Dedifferentiated amniotic fluid mesenchymal stem cell (primary cell): ENCODE data around the gene GDPD4.
"Not testable (repeated sequence)": the region's sequence is repeated elsewhere in the genome, so short reads cannot be mapped to it uniquely, and the experiment has no call there.

Experiments
- DNase-seq: peaks from one replicate; pipeline ENCODE4 v3.0.0-alpha.2; 2016; ENCODE audit errors: extremely low spot score

Gene GDPD4, protein sequence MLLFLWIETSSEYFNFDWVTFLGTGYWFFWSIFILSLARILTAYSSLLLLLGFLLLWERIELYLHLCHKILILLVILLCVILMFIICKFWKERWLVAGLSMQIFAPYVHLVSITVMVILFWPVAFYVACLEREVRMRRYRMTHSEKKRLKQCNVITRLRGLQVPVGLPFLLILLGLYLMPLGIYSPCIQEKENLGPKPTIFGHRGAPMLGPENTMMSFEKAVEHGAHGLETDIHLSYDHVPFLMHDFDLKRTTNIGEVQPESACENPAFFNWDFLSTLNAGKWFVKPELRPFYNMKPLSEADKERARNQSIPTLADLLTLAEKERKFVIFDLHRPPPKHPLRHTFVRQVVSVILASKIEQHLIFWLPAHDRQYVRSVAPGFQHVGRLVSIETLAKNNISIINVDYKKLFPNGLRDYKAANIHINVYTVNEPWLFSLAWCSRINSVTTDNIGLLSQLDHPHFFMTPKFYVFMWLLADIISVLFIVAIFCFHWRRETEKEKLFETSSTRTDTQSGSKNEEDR

GRCh38 chr11:77301510-77301909, at the start of gene GDPD4:
TSS of gene GDPD4 (minus strand) at chr11:77301686. CDS start at chr11:77285137, 16,549 bp downstream.
- DNase-seq = no peak

DNA sequence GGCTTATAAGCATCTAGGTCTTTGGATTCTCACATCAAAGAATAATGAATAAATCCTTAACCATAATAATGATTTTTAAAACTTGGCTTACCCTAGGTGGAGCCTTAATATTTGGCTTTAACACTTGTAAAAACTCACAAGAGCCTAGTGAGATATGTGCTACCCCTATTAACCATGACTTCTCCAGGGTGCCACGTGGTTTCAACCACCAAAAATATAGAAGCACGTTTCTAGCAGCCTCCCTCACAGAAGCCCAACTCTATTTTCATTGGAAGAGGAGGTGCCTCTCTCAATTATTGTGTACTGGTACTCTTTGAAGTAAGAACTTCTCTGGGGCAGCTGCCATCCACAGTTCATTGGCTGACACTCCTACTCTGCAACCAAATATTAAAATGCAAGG, 46.5 kb upstream of the GDPD4 start:
- DNase-seq = no peak

- peak; percentile 56 for DNase-seq
Measured at GRCh38 chr11:77346906-77347603, 45.6 kb upstream of the GDPD4 start.

DNA sequence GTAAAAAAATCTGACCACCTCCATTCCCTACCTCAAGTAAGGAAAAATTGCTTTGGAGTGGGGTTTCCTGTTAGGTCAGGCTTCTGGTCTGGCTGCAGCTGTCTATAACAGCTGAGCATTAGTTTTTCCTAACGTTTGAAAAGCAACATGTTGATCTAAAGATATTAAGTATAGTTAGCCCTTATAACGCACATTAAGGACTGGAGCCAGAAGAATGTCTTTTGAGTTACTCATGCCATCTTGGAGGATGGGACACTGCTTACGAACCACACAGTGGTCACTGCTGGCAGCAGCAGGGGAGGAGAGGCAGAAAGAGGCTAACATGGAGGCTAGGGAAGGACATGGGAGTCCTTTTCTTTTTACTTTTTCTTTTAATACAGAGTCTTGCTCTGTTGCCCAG, 44.1 kb upstream of the GDPD4 start:
- no peak for DNase-seq

GRCh38 chr11:77340501-77340900, 39.0 kb upstream of the GDPD4 start:
- no peak for DNase-seq

- no peak for DNase-seq
Measured at GRCh38 chr11:77332259-77332658, 30.8 kb upstream of the GDPD4 start.

DNA sequence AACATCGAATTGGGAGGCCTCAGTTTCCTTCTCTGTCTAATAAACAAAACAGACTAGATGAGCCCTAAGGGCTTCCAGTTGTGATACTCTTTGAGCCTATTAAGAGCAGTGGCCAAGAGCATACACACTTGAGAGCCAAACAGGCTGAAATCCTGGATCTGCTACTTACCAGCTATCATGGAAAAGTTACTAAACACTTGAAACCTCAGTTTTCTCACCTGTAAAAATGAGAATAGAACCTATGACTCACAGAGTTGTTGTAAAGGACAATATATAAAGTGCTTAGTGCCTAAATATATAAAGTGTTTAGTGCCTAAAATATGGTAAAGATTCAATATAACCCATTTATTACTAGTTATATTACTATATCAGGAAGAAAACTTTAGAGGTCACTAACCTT, 23.7 kb upstream of the GDPD4 start:
- no peak for DNase-seq

DNA sequence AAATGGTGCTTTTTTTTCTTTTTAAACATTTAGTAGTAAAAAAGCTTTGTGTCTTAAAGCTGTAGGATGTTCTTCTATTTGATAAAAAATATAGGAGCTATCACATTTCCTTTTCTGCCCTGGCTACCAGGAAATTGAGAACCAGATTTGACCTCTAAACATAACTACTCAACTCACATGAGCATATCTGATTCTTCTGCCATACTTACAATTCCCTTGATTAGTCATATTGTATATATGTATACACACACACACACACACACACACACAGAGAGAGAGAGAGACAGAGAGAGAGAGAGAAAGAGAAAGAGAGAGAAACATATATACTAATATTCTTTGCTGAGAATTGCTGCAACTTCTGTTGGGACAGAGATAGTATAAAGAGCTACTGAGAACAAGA, 23.0 kb upstream of the GDPD4 start:
- no peak for DNase-seq

- no peak for DNase-seq
Measured at GRCh38 chr11:77322926-77323590, 21.6 kb upstream of the GDPD4 start.

DNA sequence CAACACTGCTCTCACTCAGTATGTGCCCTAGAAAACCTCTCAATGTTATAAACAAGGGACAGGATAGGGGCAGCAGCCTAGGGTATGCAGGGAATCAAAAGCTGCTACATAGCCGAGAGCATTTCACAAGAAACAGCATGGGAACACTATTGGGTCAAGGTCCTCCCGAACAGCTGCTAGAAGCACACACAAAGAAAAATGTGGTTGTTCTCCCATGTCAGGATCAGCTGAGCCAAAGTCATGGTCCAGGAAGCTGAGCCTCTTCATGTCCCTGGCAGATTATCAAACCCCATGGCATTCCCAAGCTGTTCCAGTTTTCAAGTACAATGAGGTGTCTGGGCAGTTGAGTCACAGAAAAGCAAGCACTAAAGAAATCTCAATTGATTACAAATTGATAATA, 21.0 kb upstream of the GDPD4 start:
- no peak for DNase-seq

DNA sequence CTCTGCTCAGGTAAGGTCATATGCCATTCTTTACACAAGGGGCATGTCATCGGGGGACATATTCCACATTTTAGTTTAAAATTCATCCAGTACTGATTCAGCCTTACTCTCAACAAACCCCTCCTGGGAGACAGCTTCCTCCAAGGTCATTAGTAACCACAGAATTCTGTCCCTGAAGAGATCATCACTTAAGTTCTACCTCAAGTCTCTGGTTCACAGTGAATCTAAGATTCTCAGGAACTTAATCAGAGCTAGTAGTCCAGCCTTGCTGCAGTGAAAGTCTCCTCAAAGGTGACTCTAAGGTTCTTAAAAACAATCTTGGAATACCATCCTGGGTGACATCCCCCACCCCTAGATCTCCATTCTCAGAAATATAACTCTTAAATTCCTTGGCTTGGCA, 18.9 kb upstream of the GDPD4 start:
- no peak for DNase-seq

- no peak for DNase-seq
Measured at GRCh38 chr11:77318600-77318999, 17.1 kb upstream of the GDPD4 start.

DNA sequence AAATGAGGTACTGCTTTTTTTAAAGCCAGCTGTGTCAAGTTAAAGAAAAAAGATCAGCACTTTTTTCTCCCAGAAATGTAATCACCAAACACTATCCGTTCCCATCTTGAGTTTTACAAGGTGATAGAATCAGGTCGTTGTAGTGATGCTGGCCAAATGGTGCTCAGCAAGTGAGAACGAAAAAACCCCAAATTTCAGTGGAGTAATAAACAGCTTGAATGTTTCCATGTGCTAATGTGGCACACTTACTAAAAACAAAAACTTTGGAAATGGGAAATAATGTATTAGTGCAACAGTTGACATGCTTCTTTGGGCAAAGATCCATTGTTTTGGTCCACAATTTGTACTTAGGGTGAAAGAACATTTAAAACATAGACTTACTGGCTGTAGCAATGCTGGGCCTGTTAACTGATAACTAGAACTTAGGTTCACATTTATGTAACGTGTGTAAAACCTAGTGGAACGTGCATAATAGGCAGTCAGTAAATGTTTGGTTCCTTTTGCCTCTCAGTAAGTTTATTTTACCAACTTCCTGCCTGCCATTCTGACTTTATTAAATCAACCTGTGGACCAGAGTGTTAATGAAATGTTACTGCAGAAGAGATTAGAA, 15.4 kb upstream of the GDPD4 start:
- no peak for DNase-seq

DNA sequence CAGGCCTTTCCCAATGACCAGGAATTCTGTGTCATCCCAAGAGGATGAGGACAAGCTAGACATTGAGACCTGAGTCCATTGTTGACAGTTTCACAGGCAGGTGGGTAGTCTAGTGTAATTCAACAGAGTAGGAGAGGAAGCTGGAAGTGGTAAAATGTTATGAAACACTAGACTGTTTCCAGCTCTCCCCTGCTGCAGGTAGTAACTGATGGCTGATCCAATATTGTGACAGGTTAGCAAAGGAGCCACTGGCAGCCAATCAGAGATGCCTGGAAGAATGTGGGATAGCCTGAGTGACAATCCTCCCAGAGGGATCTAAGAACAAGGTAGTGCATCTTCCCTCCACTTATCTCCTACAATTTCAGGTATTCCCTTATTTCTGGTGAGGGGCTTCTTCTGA, 10.6 kb upstream of the GDPD4 start:
- no peak for DNase-seq

DNA sequence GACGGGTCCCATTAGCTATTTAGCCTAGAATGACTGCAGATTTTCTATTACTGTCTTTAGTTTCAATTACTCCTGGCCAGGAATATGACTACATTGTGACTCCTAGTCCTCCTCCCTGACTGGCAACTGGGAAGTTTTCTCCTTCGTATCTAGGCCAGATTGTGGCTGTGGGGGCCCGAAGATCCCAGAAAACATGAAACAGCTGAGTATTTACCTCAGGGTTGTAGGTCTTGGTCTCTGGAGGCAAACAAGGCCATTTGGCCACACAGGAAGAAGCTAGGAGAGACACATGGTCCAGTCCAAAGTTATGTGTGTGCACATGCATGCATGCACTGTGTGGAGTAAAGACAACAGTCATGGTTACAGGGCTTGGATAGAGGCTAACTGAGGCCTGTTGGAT, 10.2 kb upstream of the GDPD4 start:
- DNase-seq = no peak

DNA sequence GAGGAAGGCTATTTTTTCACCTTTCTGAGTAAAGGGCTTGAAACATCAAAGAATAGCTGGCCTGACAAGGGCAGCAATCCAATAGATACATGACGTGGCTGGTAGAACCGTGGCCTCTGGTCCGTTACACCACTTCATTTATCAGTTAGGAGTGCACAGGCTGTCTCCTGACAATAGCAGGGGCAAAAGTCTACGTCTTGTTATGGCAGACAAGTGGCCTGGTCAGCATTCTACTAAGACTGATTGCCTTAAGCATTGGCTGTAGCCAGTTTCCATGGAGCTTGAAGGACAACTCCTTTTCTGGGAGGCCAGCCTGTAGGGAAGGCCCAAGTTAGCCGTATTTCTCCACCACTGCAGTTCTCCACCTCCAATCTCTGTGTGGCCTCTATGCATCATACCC, 9.2 kb upstream of the GDPD4 start:
- DNase-seq = no peak

GRCh38 chr11:77309401-77310085, 8.1 kb upstream of the GDPD4 start:
- DNase-seq = no peak

- no peak for DNase-seq
Measured at GRCh38 chr11:77308838-77309237, 7.4 kb upstream of the GDPD4 start.

- DNase-seq = no peak
Measured at GRCh38 chr11:77303328-77303727, 1.8 kb upstream of the GDPD4 start.

DNA sequence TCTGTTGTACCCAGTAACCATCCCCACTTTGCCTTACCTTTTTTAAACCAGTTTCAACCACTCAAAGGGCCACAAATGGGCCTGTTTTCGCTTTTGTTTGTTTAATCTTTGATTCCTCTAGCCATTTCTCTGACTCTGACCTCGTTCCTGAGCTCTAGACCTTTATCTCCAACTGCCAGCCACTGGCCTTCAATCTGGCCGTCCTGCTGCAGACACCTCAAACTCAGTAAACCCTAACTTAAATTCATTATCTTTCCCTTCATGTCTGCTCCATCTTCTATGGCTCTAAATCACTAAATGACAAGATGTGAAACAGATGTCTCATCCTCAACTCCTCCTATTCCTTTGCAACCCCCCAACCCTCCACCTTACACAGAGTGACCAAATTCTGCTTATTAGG, 1.3 kb upstream of the GDPD4 start:
- DNase-seq = no peak

DNA sequence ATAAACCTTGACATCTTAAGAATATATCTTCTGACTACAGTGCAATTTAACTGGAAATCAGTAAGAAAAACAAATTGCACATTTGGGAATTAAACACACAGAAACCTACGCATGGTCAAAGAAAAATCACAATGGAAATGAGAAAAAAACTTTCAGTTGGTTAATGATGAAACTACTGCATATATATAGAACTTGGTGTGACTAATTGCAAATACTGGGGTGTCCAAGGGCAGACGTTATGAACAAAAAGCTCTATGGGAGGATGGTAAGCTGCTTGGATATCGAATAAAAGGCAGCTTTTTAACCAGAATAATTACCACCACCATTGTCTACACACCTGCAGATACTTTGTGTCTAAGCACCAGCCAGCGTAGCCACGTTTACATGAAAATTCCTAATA, 791 bp downstream of the GDPD4 start:
- no peak for DNase-seq

DNA sequence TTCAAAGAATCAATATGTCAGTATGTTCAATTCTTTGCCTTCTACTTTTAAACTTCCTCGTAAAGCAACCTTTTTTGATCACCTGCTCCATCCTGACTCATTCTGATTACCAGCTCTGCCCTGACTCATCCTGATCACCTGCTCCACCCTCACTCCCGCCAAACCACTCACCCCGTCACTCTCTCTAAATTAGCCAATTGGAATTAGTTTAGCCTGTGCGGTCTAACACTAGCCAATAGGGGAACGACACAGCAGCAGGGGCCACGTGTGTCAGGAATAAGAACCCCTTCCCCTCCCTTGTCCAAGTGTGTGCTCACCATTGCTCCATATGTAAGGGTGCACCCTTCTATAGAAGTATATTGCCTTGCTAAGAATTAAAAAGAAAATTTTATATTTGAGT, 1.5 kb downstream of the GDPD4 start:
- DNase-seq = not testable (repeated sequence)
